ENCODE data around the gene OR2AP1. TPM values are rescaled to one million over a fixed set of nuclear protein-coding genes. Genes with fewer than 3 reads are reported as not detected.

OR2AP1 gene
- total RNA-seq, 1 donor: not detected

- TF ChIP-seq CTCF (IDR thresholded peaks at IDR 0.05; ENCODE audit: extremely low read depth, low read depth, low read length): no peak
- Histone ChIP-seq H4K20me1 (ENCODE audit: insufficient read depth, low read length) (no peaks in the 10 kb centered on the region), H3K4me3 (ENCODE audit: insufficient read depth, low read length) (no peak overlapping the region), H3K9me3 (ENCODE audit: low read depth, low read length) (no peaks in the 10 kb centered on the region), H3K36me3 (ENCODE audit: insufficient read depth, low read length) (no peaks in the 10 kb centered on the region), H3K4me1 (ENCODE audit: insufficient read depth, low read length) (no peaks in the 10 kb centered on the region), H2AFZ (ENCODE audit: low read length) (no peak overlapping the region), H3K27me3 (ENCODE audit: insufficient read depth, low read length) (peaks cover 2% of the 10 kb centered on the region), H3K27ac (ENCODE audit: low read depth, low read length) (no peak overlapping the region), H3K79me2 (ENCODE audit: insufficient read depth, low read length) (no peaks in the 10 kb centered on the region), H3K4me2 (ENCODE audit: insufficient read depth, low read length) (no peak overlapping the region)
- DNase-seq (ENCODE audit: insufficient read length, low spot score, missing footprints): no peak
Measured at GRCh38 chr12:55607821-55608594, 35.7 kb downstream of the OR2AP1 start.

- no peaks in the 10 kb centered on the region for H3K79me2 ChIP-seq (ENCODE audit: insufficient read depth, low read length)
- peaks cover 2% of the 10 kb centered on the region for H3K27me3 ChIP-seq (ENCODE audit: insufficient read depth, low read length)
- no peak overlapping the region for H3K27ac ChIP-seq (ENCODE audit: low read depth, low read length)
- H4K20me1 ChIP-seq (ENCODE audit: insufficient read depth, low read length): no peaks in the 10 kb centered on the region
- no peaks in the 10 kb centered on the region for H3K4me1 ChIP-seq (ENCODE audit: insufficient read depth, low read length)
- H3K36me3 ChIP-seq (ENCODE audit: insufficient read depth, low read length): no peaks in the 10 kb centered on the region
- H2AFZ ChIP-seq (ENCODE audit: low read length): no peak overlapping the region
- no peak overlapping the region for H3K4me3 ChIP-seq (ENCODE audit: insufficient read depth, low read length)
- no peaks in the 10 kb centered on the region for H3K9me3 ChIP-seq (ENCODE audit: low read depth, low read length)
- no peak for DNase-seq (ENCODE audit: insufficient read length, low spot score, missing footprints)
- TF ChIP-seq CTCF (IDR thresholded peaks at IDR 0.05; ENCODE audit: extremely low read depth, low read depth, low read length): no peak
- no peak overlapping the region for H3K4me2 ChIP-seq (ENCODE audit: insufficient read depth, low read length)
Measured at GRCh38 chr12:55610598-55610997, 38.3 kb downstream of the OR2AP1 start.

GRCh38 chr12:55612646-55613045 is 40.4 kb downstream of the OR2AP1 start:
- H3K27ac ChIP-seq (ENCODE audit: low read depth, low read length): no peak overlapping the region
- no peak for TF ChIP-seq CTCF (IDR thresholded peaks at IDR 0.05; ENCODE audit: extremely low read depth, low read depth, low read length)

GRCh38 chr12:55614764-55615163 is 42.5 kb downstream of the OR2AP1 start:
- Histone ChIP-seq H3K4me3 (ENCODE audit: insufficient read depth, low read length) (no peak overlapping the region), H4K20me1 (ENCODE audit: insufficient read depth, low read length) (no peaks in the 10 kb centered on the region), H3K9me3 (ENCODE audit: low read depth, low read length) (no peaks in the 10 kb centered on the region), H3K4me2 (ENCODE audit: insufficient read depth, low read length) (no peak overlapping the region), H3K4me1 (ENCODE audit: insufficient read depth, low read length) (no peaks in the 10 kb centered on the region), H3K27ac (ENCODE audit: low read depth, low read length) (no peak overlapping the region), H3K36me3 (ENCODE audit: insufficient read depth, low read length) (no peaks in the 10 kb centered on the region), H2AFZ (ENCODE audit: low read length) (no peak overlapping the region), H3K27me3 (ENCODE audit: insufficient read depth, low read length) (no peaks in the 10 kb centered on the region), H3K79me2 (ENCODE audit: insufficient read depth, low read length) (no peaks in the 10 kb centered on the region)
- no peak for TF ChIP-seq CTCF (IDR thresholded peaks at IDR 0.05; ENCODE audit: extremely low read depth, low read depth, low read length)
- no peak for DNase-seq (ENCODE audit: insufficient read length, low spot score, missing footprints)

More at GRCh38 chr12:55612646-55613045, 40.4 kb downstream of the OR2AP1 start:
- Histone ChIP-seq H3K4me2 (ENCODE audit: insufficient read depth, low read length) (no peak overlapping the region), H2AFZ (ENCODE audit: low read length) (no peak overlapping the region), H3K4me3 (ENCODE audit: insufficient read depth, low read length) (no peak overlapping the region), H3K4me1 (ENCODE audit: insufficient read depth, low read length) (no peaks in the 10 kb centered on the region), H3K27me3 (ENCODE audit: insufficient read depth, low read length) (no peaks in the 10 kb centered on the region), H3K9me3 (ENCODE audit: low read depth, low read length) (no peaks in the 10 kb centered on the region), H4K20me1 (ENCODE audit: insufficient read depth, low read length) (no peaks in the 10 kb centered on the region), H3K79me2 (ENCODE audit: insufficient read depth, low read length) (no peaks in the 10 kb centered on the region), H3K36me3 (ENCODE audit: insufficient read depth, low read length) (no peaks in the 10 kb centered on the region)
- no peak for DNase-seq (ENCODE audit: insufficient read length, low spot score, missing footprints)

Data from osteoblast (primary cell).